ENCODE data around the gene RAPGEF5.

GRCh38 chr7:22329816-22330524 lies 27.0 kb downstream of the RAPGEF5 start:
- TF ChIP-seq POLR2A (IDR thresholded peaks at IDR 0.05) (no peak), CTCF (IDR thresholded peaks at IDR 0.05) (no peak)
